DND-41 (cell line): ENCODE results near the gene PCGF5.

Experiments used
- ATAC-seq: fragments of 200-7000 bp; cut with Tn5 transposase; 3 replicates; pipeline ENCODE4 v1.9.1; 2021; ENCODE audit warnings: low read depth; ENCODE audit not compliant: insufficient read depth
- DNase-seq: peaks from one replicate; pipeline ENCODE4 v3.0.0-alpha.2; 2020
- H2AFZ ChIP-seq: 2 replicates; pipeline ENCODE4 v1.6.0; 2012; ENCODE audit warnings: low read depth, low read length
- H3K27ac ChIP-seq: 2 replicates; pipeline ENCODE4 v1.5.1; 2012; ENCODE audit warnings: low read length, inconsistent platforms
- H3K27me3 ChIP-seq: fragments of 200-600 bp; sonication (generic); 2 replicates; pipeline ENCODE4 v1.6.0; 2012; ENCODE audit warnings: low read length, mild to moderate bottlenecking, inconsistent platforms; ENCODE audit not compliant: insufficient read depth, poor library complexity
- H3K36me3 ChIP-seq: 2 replicates; pipeline ENCODE4 v1.5.1; 2012; ENCODE audit warnings: low read length, inconsistent platforms; ENCODE audit not compliant: insufficient read depth
- H3K4me1 ChIP-seq: 2 replicates; pipeline ENCODE4 v1.5.1; 2012; ENCODE audit warnings: mild to moderate bottlenecking, low read length; ENCODE audit not compliant: insufficient read depth
- H3K4me2 ChIP-seq: 2 replicates; pipeline ENCODE4 v1.6.0; 2012; ENCODE audit warnings: mild to moderate bottlenecking, moderate library complexity, low read length, inconsistent platforms; ENCODE audit not compliant: insufficient read depth
- H3K4me3 ChIP-seq, 2 experiments: fragments of 200-600 bp in 1 of 2; shearing (Covaris generic) in 1 of 2; 2 replicates each; pipeline ENCODE4 v1.5.1; 2012 to 2016; ENCODE audit warnings: inconsistent platforms in 2 of 2, low read length in 2 of 2, mild to moderate bottlenecking in 2 of 2, low read depth in 1 of 2, moderate library complexity in 1 of 2
- H3K79me2 ChIP-seq: 2 replicates; pipeline ENCODE4 v1.6.0; 2012; ENCODE audit warnings: low read length, inconsistent platforms; ENCODE audit not compliant: insufficient read depth
- H3K9ac ChIP-seq: 2 replicates; pipeline ENCODE4 v1.6.0; 2012; ENCODE audit warnings: low read depth, mild to moderate bottlenecking, inconsistent platforms, low read length, moderate library complexity
- H3K9me3 ChIP-seq: 2 replicates; pipeline ENCODE4 v1.5.1; 2012; ENCODE audit warnings: low read length, moderate library complexity, mild to moderate bottlenecking, inconsistent platforms; ENCODE audit not compliant: insufficient read depth, severe bottlenecking
- H4K20me1 ChIP-seq: 2 replicates; pipeline ENCODE4 v1.6.0; 2012; ENCODE audit warnings: low read length; ENCODE audit not compliant: insufficient read depth
- EZH2 ChIP-seq: IDR thresholded peaks from 3 replicates; pipeline ENCODE4 v1.6.1; 2012; ENCODE audit warnings: borderline replicate concordance, low read depth, mild to moderate bottlenecking, moderate library complexity, low read length, inconsistent platforms; ENCODE audit not compliant: severe bottlenecking
- TF ChIP-seq, protein P1 (sequence below): IDR thresholded peaks from 2 replicates; pipeline ENCODE4 v1.5.1; 2012; ENCODE audit warnings: borderline replicate concordance, low read length, moderate library complexity, mild to moderate bottlenecking; ENCODE audit not compliant: poor library complexity, severe bottlenecking; ENCODE audit errors: extremely low read depth

Gene PCGF5

GRCh38 chr10:91250341-91250740 lies 29.9 kb downstream of the PCGF5 start:
- H3K4me3 ChIP-seq, result no peak overlapping the region
- H3K9ac ChIP-seq, result peak overlapping the region; percentile 15; the same call in 1 of the 2 replicates
- H2AFZ ChIP-seq, result no peak overlapping the region
- H3K27me3 ChIP-seq, result no peaks in the 10 kb centered on the region
- H3K27ac ChIP-seq, result peak overlapping the region; percentile 35
- TF ChIP-seq EZH2, result no peak
- TF ChIP-seq, protein P1, sequence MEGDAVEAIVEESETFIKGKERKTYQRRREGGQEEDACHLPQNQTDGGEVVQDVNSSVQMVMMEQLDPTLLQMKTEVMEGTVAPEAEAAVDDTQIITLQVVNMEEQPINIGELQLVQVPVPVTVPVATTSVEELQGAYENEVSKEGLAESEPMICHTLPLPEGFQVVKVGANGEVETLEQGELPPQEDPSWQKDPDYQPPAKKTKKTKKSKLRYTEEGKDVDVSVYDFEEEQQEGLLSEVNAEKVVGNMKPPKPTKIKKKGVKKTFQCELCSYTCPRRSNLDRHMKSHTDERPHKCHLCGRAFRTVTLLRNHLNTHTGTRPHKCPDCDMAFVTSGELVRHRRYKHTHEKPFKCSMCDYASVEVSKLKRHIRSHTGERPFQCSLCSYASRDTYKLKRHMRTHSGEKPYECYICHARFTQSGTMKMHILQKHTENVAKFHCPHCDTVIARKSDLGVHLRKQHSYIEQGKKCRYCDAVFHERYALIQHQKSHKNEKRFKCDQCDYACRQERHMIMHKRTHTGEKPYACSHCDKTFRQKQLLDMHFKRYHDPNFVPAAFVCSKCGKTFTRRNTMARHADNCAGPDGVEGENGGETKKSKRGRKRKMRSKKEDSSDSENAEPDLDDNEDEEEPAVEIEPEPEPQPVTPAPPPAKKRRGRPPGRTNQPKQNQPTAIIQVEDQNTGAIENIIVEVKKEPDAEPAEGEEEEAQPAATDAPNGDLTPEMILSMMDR, result no peak
- peaks cover 90% of the 10 kb centered on the region for H3K79me2 ChIP-seq
- peaks cover 9% of the 10 kb centered on the region for H3K9me3 ChIP-seq
- peaks cover 45% of the 10 kb centered on the region for H3K4me1 ChIP-seq
- ATAC-seq (no peak), DNase-seq (no peak)
- no peaks in the 10 kb centered on the region for H4K20me1 ChIP-seq
- H3K36me3 ChIP-seq, result peaks cover 80% of the 10 kb centered on the region
- H3K4me2 ChIP-seq, result no peak overlapping the region

DNA sequence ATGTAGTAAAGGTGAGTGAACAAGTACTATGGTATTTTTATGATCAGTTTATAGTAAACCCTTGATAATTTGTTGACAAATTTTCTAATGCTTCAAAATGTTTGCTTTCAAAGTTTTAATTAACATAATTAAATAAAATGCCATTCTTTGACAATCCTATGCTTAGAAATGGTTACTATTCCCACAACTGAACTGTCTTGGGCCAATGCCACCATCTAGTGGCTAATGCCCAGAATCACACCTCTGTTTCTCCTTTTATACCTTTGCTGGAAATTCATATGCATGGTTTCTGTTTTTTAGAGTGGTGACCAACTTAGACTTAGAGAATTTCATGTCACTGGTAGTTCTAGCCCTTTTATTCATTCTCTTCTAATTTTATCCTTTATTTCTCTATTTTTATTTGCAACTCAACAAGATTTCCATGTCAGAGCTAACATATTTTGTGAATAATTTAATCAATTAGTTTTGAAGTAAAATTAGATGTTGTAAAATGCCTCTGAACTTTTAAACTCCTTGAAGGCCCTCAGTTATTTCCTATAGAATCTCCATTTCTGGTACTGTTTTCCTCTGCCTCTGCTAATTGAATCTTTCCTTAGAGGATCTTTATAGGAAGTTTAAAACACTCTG lies 31.1 kb downstream of the PCGF5 start:
- DNase-seq (peak; percentile 70), ATAC-seq (peak; percentile 79)
- no peak overlapping the region for H2AFZ ChIP-seq

DNA sequence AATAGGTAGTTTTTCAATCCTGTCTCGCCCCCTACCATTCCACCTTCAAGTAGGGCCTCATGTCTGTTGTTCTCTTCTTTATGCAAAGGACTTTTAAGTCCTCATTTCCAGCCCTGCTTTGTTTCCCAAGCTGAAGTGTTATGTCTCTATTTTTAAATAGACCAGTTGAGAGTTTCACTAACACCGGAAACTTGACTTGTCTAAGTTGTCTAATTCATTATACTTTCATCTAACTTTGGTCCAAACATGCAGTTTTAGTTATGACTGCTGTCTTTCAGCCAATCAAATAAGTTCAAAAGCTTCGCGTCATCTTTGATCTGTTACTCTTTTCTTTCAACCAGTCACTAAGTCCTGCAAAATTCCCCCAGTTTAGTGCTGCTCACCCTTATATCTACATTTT lies 32.8 kb downstream of the PCGF5 start:
- Histone ChIP-seq H4K20me1 (no peaks in the 10 kb centered on the region), H3K27me3 (no peaks in the 10 kb centered on the region), H3K4me3 (no peak overlapping the region), H3K79me2 (peaks cover 70% of the 10 kb centered on the region), H3K4me2 (no peak overlapping the region), H3K9ac (no peak overlapping the region), H3K27ac (no peak overlapping the region), H3K9me3 (peaks cover 12% of the 10 kb centered on the region), H3K36me3 (peaks cover 94% of the 10 kb centered on the region), H2AFZ (no peak overlapping the region), H3K4me1 (peaks cover 18% of the 10 kb centered on the region)
- ATAC-seq (no peak), DNase-seq (no peak)
- TF ChIP-seq EZH2, result no peak
- TF ChIP-seq, protein P1, result no peak

More for the DNA sequence above, 31.1 kb downstream of the PCGF5 start:
- H3K79me2 ChIP-seq, result peaks cover 80% of the 10 kb centered on the region
- H3K27me3 ChIP-seq, result no peaks in the 10 kb centered on the region
- peaks cover 33% of the 10 kb centered on the region for H3K4me1 ChIP-seq
- no peak overlapping the region for H3K9ac ChIP-seq
- TF ChIP-seq, protein P1, result peak; percentile 91
- TF ChIP-seq EZH2, result no peak
- peak overlapping the region; percentile 58 for H3K27ac ChIP-seq
- peaks cover 84% of the 10 kb centered on the region for H3K36me3 ChIP-seq
- H3K4me2 ChIP-seq, result no peak overlapping the region
- no peaks in the 10 kb centered on the region for H4K20me1 ChIP-seq
- H3K4me3 ChIP-seq, result no peak overlapping the region
- peaks cover 12% of the 10 kb centered on the region for H3K9me3 ChIP-seq
